Spleen (tissue), 11 donors: ENCODE data around the gene ABTB2. TPM values are rescaled to one million over a fixed set of nuclear protein-coding genes. Genes with fewer than 3 reads are reported as not detected.

Experiments
- DNase-seq: peaks from one replicate; pipeline ENCODE4 v3.0.0-alpha.2; 2020
- H3K27ac ChIP-seq, 8 donors: fragments of 200-600 bp; sonication (generic) in 7 of 8; 1 replicate in 4 of 8; 2 replicates in 4 of 8; pipeline versions ENCODE4 v1.5.0 to v1.8.0; 2016 to 2021; ENCODE audit warnings: inconsistent platforms in 4 of 8, mild to moderate bottlenecking in 4 of 8, moderate library complexity in 1 of 8
- H3K27me3 ChIP-seq, 7 donors: fragments of 200-600 bp; sonication (generic) in 6 of 7; replicated peaks in 1 of 7; 1 replicate in 4 of 7; 2 replicates in 3 of 7; pipeline versions ENCODE4 v1.5.0 to v1.8.0; 2016 to 2021; ENCODE audit warnings: inconsistent platforms in 3 of 7, mild to moderate bottlenecking in 1 of 7
- H3K36me3 ChIP-seq, 6 donors: fragments of 200-600 bp; sonication (generic) in 5 of 6; 1 replicate in 4 of 6; 2 replicates in 2 of 6; pipeline versions ENCODE4 v1.5.0 to v1.8.0; 2016 to 2021; ENCODE audit warnings: inconsistent platforms in 2 of 6
- H3K4me1 ChIP-seq, 6 donors: fragments of 200-600 bp; sonication (generic) in 5 of 6; 1 replicate in 3 of 6; 2 replicates in 3 of 6; pipeline versions ENCODE4 v1.5.0 to v1.8.0; 2016 to 2021; ENCODE audit warnings: inconsistent platforms in 3 of 6
- H3K4me3 ChIP-seq, 8 donors: fragments of 200-600 bp; sonication (generic) in 7 of 8; 1 replicate in 4 of 8; 2 replicates in 4 of 8; pipeline versions ENCODE4 v1.5.0 to v1.8.0; 2016 to 2021; ENCODE audit warnings: inconsistent platforms in 4 of 8, mild to moderate bottlenecking in 4 of 8, moderate library complexity in 2 of 8
- H3K9me3 ChIP-seq, 8 donors: fragments of 200-600 bp; sonication (generic) in 7 of 8; 1 replicate in 4 of 8; 2 replicates in 4 of 8; pipeline versions ENCODE4 v1.5.0 to v1.8.0; 2016 to 2021; ENCODE audit warnings: inconsistent platforms in 4 of 8
- CTCF ChIP-seq, 11 experiments: fragments of 200-600 bp in 7 of 11; fragments of 450-650 bp in 4 of 11; sonication (generic) in 4 of 11; IDR thresholded peaks in 8 of 11; conservative IDR thresholded peaks in 3 of 11; 1 replicate in 7 of 11; 2 replicates in 4 of 11; pipeline versions ENCODE4 v1.4.0 to v1.8.0; 2016 to 2021; ENCODE audit warnings: antibody characterized with exemption in 11 of 11, inconsistent platforms in 4 of 11, mild to moderate bottlenecking in 1 of 11
- POLR2A ChIP-seq, 3 donors: fragments of 450-650 bp; IDR thresholded peaks; one replicate each; pipeline ENCODE4 v1.5.1; 2017; ENCODE audit warnings: antibody characterized with exemption in 3 of 3, mild to moderate bottlenecking in 1 of 3
- POLR2AphosphoS5 ChIP-seq, 3 donors: sonication (generic); formaldehyde crosslinking; IDR thresholded peaks; one replicate each; pipeline ENCODE4 v1.5.1; 2017; ENCODE audit warnings: antibody characterized with exemption in 3 of 3
- WGBS, 5 donors: extraction: QIAGEN DNeasy Blood & Tissue Kit in 3 of 5; methylation state at CpG; one replicate each; pipeline versions ENCODE4 v1.1.5 to v1.1.7; 2013 to 2018; 5-methylcytosine and 5-hydroxymethylcytosine counted together
- intact Hi-C: fragments of 100-400 bp; cut with DNase I; formaldehyde crosslinking; loops from one replicate; pipeline ENCODE4 v1.15.0; 2023; ENCODE audit warnings: low total_unique reads
- polyA plus RNA-seq, 3 donors: library from polyadenylated mRNA; stranded (reverse); fragments of 200-250 nt; gene quantifications; one replicate each; pipeline ENCODE4 v1.2.1, GENCODE V29; 2013
- total RNA-seq, 7 donors: library from RNA; depleted of rRNA in 3 of 7; stranded (reverse); fragments of >200 nt in 3 of 7; fragmentation: NEBNext Ultra II Directional in 4 of 7; extraction: Animal tissue kit (Norgen Biotek cat#: 25700) in 4 of 7; gene quantifications; one replicate each; pipeline versions ENCODE4 v1.1.0 to v1.2.1, GENCODE V29; 2016 to 2021
- donor health status: healthy with polysubstance abuse.
- donor health status: DM: no; HTN: no; CAD: no; lungs with moderate emphysema.
- donor health status: DM: no; HTN: no; CAD: no.
- donor health status: Bipolar disorder and iron deficiency.
- donor health status: healthy.
- donor health status: DM: no; HTN: no; CAD: no.
- donor health status: DM: yes; HTN: yes; CAD: no.

Gene ABTB2
- total and polyA plus RNA-seq, 10 donors: 0.41 to 2.9 (median 1.7) TPM

- Histone ChIP-seq H3K4me1 (peaks cover 14 to 48% (median 35%) of the 10 kb centered on the region in 6 donors), H3K27me3 (peaks cover 0 to 47% (median 23%) of the 10 kb centered on the region in 7 donors), H3K9me3 (no peaks in the 10 kb centered on the region), H3K36me3 (no peaks in the 10 kb centered on the region), H3K27ac (peak overlapping the region in 6 of 8 donors; percentile 38 to 80 (median 74)), H3K4me3 (peak overlapping the region; percentile 44 to 78 (median 64))
- peak; percentile 93 for DNase-seq
- intact Hi-C loops: loop anchor here (2.0 kb wide), 1 partner anchor 184 kb away; no protein-coding TSS in a partner anchor
- 0% methylated on average over 26 to 39 of the region's 39 CpGs for WGBS, 5 donors
- TF ChIP-seq POLR2AphosphoS5 (IDR thresholded peaks at IDR 0.05) (peak in 2 of 3 donors; percentile 29 to 40), POLR2A (IDR thresholded peaks at IDR 0.05) (no peak), CTCF (IDR thresholded peaks at IDR 0.05 in 8 of 11, conservative IDR thresholded peaks at IDR 0.05 in 3 of 11) (peak; percentile 73 to 96 (median 84))
Measured at GRCh38 chr11:34358728-34359547, 1.1 kb upstream of the ABTB2 start.

DNA sequence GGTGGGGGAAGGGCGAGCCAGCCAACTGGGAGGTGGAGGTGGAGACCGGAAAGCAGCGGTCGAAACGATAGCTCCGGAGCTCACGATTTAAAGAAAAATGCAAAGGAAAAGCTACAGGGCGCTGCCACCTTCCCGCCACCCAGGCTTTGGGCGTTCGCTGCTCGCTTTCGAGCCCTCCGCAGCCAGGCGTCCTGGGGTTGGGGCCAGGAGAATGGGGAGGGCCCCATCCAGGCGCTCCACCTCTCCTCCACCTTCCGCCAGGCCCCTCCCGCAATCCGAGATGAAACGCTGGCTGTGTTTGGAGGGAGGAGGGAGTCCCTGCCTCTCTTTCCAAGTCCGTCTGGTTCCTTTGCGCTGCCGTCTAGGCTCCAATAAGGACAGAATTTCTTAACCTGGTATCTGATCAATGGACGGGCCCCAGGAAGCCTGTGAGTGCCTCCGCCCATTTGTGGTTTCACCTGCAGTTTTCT lies 483 bp upstream of the ABTB2 start:
- Histone ChIP-seq H3K4me3 (peak overlapping the region; percentile 44 to 78 (median 64)), H3K27ac (peak overlapping the region in 6 of 8 donors; percentile 38 to 80 (median 74)), H3K9me3 (no peaks in the 10 kb centered on the region), H3K27me3 (peaks cover 0 to 49% (median 23%) of the 10 kb centered on the region in 7 donors), H3K36me3 (no peaks in the 10 kb centered on the region), H3K4me1 (peaks cover 14 to 48% (median 35%) of the 10 kb centered on the region in 6 donors)
- intact Hi-C loops: loop anchor here (2.0 kb wide), 1 partner anchor 183 kb away; no protein-coding TSS in a partner anchor
- DNase-seq: peak; percentile 92
- 0 to 1% (median 0%) methylated on average over 19 to 25 of the region's 25 CpGs for WGBS, 5 donors
- no peak for TF ChIP-seq POLR2AphosphoS5 (IDR thresholded peaks at IDR 0.05)
- TF ChIP-seq POLR2A (IDR thresholded peaks at IDR 0.05): no peak
- no peak for TF ChIP-seq CTCF (IDR thresholded peaks at IDR 0.05 in 8 of 11, conservative IDR thresholded peaks at IDR 0.05 in 3 of 11)

DNA sequence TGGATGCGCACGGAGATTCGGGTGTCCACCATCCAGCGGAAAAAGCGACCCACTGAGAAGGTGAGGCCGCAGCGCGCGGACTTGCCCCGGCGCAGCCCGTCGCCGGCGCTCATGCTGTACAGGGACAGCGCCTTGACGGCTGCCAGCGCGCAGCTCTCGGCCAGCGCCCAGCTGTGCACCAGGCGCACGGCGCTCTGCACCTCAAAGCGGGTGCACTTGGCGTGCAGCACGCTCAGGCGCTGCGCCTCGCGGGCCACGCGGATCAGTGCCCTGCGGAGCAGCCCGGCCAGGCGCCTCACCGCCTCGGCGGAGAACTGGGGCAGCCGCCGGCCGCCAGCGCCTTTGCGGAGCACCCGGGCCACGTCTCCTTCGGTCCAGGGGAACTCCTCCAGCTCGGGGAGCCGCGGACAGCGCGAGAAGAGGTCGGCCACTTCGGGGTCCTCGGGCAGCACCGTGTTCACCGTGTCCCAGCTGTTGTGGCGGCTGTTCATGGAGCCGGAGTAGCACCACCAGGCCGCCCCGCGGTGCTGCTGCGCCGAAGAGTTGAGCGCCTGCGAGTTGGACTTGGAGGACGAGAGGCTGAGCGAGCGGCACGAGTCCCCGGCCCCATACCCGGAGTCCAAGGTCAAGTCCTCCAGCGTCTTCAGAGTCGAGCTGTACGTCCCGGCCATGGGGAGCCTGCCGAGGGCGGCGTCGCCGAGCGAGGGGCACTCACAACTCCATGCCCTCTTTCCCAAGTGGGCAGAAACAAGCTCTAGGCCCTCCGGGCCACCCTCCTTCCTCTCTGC lies 703 bp downstream of the ABTB2 start:
- 0 to 1% (median 0%) methylated on average over 15 to 83 of the region's 83 CpGs for WGBS, 5 donors
- H3K36me3 ChIP-seq: no peaks in the 10 kb centered on the region

More for the DNA sequence above, 703 bp downstream of the ABTB2 start:
- peaks cover 0 to 58% (median 23%) of the 10 kb centered on the region in 7 donors for H3K27me3 ChIP-seq
- intact Hi-C loops: no loop called here
- peaks cover 14 to 48% (median 35%) of the 10 kb centered on the region in 6 donors for H3K4me1 ChIP-seq
- peak overlapping the region; percentile 49 to 78 (median 64) for H3K4me3 ChIP-seq
- TF ChIP-seq POLR2AphosphoS5 (IDR thresholded peaks at IDR 0.05) (no peak), POLR2A (IDR thresholded peaks at IDR 0.05) (no peak), CTCF (IDR thresholded peaks at IDR 0.05 in 8 of 11, conservative IDR thresholded peaks at IDR 0.05 in 3 of 11) (no peak)
- H3K9me3 ChIP-seq: no peaks in the 10 kb centered on the region
- peak overlapping the region in 7 of 8 donors; percentile 19 to 80 (median 58) for H3K27ac ChIP-seq
- peak; percentile 93 for DNase-seq
